Mesothelial cell of epicardium (in vitro differentiated cells): Measurements from ENCODE around the gene CUL2. TPM values are rescaled to one million over a fixed set of nuclear protein-coding genes. Genes with fewer than 3 reads are reported as not detected.

Source experiments
- DNase-seq, 2 experiments: peaks; one replicate each; pipeline ENCODE4 v3.0.0; 2021; ENCODE audit warnings: low spot score in 2 of 2; ENCODE audit not compliant: unreplicated experiment in 2 of 2
- H3K27ac Mint-ChIP-seq: 2 replicates; pipeline ENCODE4 v1.8.0; 2021; ENCODE audit warnings: mixed read lengths
- H3K27me3 Mint-ChIP-seq: 2 replicates; pipeline ENCODE4 v1.8.0; 2021; ENCODE audit warnings: low read depth, mixed read lengths
- H3K36me3 Mint-ChIP-seq: 2 replicates; pipeline ENCODE4 v1.8.0; 2021; ENCODE audit warnings: mixed read lengths
- H3K4me1 Mint-ChIP-seq: 2 replicates; pipeline ENCODE4 v1.8.0; 2021; ENCODE audit warnings: mixed read lengths
- H3K4me3 Mint-ChIP-seq: 2 replicates; pipeline ENCODE4 v1.8.0; 2021; ENCODE audit warnings: mild to moderate bottlenecking, moderate library complexity, mixed read lengths
- H3K9me3 Mint-ChIP-seq: 2 replicates; pipeline ENCODE4 v1.8.0; 2021; ENCODE audit warnings: mixed read lengths
- total RNA-seq: library from RNA; stranded (reverse); gene quantifications from 3 replicates; pipeline ENCODE4 v1.2.1, GENCODE V29; 2021
- TF ChIP-seq, protein P1 (sequence below): fragments of 200-600 bp; sonication (generic); IDR thresholded peaks from one replicate; pipeline ENCODE4 v1.5.0; 2021; ENCODE audit warnings: antibody characterized with exemption; ENCODE audit not compliant: unreplicated experiment

Gene CUL2
- total RNA-seq, 1 donor from 2014 or later: 33.7 TPM

DNA sequence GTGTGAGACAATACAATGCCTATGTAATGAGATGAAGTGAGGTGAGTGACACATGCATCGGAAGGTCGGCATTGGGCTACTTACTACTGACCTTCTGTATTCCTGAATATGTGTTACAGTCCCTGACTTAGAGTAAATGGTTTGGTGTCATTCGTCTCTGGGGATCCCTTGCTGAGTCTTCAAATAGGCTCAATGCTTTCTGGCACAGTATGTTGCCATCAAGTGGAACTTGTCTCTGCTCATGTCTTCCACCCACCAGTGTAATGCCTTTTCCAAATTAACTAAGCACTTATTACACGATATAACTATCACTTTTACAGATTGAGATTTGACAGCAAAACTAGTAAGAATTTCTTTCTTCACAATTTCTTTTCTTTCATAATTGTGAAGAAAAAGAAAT, 10.9 kb downstream of the CUL2 start:
- TF ChIP-seq, protein P1, sequence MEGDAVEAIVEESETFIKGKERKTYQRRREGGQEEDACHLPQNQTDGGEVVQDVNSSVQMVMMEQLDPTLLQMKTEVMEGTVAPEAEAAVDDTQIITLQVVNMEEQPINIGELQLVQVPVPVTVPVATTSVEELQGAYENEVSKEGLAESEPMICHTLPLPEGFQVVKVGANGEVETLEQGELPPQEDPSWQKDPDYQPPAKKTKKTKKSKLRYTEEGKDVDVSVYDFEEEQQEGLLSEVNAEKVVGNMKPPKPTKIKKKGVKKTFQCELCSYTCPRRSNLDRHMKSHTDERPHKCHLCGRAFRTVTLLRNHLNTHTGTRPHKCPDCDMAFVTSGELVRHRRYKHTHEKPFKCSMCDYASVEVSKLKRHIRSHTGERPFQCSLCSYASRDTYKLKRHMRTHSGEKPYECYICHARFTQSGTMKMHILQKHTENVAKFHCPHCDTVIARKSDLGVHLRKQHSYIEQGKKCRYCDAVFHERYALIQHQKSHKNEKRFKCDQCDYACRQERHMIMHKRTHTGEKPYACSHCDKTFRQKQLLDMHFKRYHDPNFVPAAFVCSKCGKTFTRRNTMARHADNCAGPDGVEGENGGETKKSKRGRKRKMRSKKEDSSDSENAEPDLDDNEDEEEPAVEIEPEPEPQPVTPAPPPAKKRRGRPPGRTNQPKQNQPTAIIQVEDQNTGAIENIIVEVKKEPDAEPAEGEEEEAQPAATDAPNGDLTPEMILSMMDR: no peak
- no peaks in the 10 kb centered on the region for H3K4me1 Mint-ChIP-seq
- H3K27ac Mint-ChIP-seq: no peak overlapping the region
- no peak for DNase-seq
- no peaks in the 10 kb centered on the region for H3K27me3 Mint-ChIP-seq
- H3K36me3 Mint-ChIP-seq: peaks cover 28% of the 10 kb centered on the region
- no peak overlapping the region for H3K4me3 Mint-ChIP-seq
- H3K9me3 Mint-ChIP-seq: peaks cover 19% of the 10 kb centered on the region

DNA sequence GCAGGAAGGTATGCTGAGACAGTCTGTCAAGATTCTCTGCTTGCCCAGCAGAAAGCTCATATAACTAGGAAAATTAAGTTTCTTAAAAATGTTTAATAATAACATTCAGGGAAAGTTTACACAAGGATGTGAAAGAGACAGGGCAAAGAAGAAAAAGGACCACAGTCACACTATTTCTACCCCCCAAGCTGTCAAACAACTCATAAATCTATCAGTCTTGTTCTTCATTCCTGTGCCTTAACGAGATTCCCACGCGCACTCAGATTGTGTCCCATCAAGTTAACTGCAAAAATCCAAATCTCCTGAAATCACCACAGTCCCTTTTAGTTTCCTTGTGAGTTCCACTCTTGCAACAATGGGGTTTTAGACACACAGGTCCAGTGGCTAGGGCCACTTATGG, 14.9 kb downstream of the CUL2 start:
- no peaks in the 10 kb centered on the region for H3K27me3 Mint-ChIP-seq
- DNase-seq: no peak
- no peak overlapping the region for H3K27ac Mint-ChIP-seq
- TF ChIP-seq, protein P1: no peak
- H3K4me1 Mint-ChIP-seq: no peaks in the 10 kb centered on the region
- no peak overlapping the region for H3K4me3 Mint-ChIP-seq
- peaks cover 3% of the 10 kb centered on the region for H3K36me3 Mint-ChIP-seq
- H3K9me3 Mint-ChIP-seq: no peaks in the 10 kb centered on the region

DNA sequence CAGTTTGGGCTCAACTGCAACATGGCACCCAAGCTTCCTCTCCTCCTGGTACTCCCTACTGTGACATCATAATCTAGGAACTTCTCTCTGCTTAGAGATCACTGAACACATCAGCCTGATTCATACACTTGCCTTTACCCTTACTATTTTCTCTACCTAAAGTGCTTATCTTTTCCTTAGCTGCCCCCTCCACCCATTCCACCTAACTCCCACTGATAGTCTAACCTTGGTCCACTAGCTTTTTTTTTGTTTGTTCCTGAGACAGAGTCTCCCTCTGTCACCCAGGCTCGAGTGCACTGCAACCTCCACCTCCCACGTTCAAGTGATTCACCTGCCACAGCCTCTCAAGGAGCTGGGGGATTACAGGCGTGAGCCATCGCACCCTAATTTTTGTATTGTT, 15.9 kb downstream of the CUL2 start:
- no peaks in the 10 kb centered on the region for H3K9me3 Mint-ChIP-seq
- H3K4me3 Mint-ChIP-seq: no peak overlapping the region
- no peaks in the 10 kb centered on the region for H3K4me1 Mint-ChIP-seq
- DNase-seq: no peak
- H3K27me3 Mint-ChIP-seq: no peaks in the 10 kb centered on the region
- TF ChIP-seq, protein P1: no peak
- peaks cover 3% of the 10 kb centered on the region for H3K36me3 Mint-ChIP-seq
- H3K27ac Mint-ChIP-seq: no peak overlapping the region

DNA sequence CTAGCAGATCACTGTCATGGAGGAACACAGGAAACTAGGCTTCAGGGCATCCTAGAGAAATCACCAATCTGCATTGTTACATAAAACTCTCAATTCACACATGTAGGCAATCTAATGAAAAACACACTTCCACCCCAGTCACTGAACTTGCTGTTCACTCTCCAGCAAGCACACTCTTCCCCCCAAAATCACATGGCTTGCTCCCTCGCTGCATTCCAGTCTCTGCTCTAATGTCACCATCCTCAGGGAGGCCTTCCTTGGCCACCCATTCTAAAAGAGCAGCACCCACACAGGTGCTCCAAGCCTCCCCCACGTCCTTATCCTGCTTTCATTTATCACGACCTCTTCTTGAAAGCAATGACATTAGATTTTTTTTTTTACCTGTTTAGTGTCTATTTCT, 19.6 kb downstream of the CUL2 start:
- TF ChIP-seq, protein P1: no peak
- no peaks in the 10 kb centered on the region for H3K9me3 Mint-ChIP-seq
- no peak for DNase-seq
- H3K36me3 Mint-ChIP-seq: peaks cover 11% of the 10 kb centered on the region
- H3K27me3 Mint-ChIP-seq: no peaks in the 10 kb centered on the region
- H3K4me1 Mint-ChIP-seq: no peaks in the 10 kb centered on the region
- H3K27ac Mint-ChIP-seq: no peak overlapping the region
- H3K4me3 Mint-ChIP-seq: no peak overlapping the region

DNA sequence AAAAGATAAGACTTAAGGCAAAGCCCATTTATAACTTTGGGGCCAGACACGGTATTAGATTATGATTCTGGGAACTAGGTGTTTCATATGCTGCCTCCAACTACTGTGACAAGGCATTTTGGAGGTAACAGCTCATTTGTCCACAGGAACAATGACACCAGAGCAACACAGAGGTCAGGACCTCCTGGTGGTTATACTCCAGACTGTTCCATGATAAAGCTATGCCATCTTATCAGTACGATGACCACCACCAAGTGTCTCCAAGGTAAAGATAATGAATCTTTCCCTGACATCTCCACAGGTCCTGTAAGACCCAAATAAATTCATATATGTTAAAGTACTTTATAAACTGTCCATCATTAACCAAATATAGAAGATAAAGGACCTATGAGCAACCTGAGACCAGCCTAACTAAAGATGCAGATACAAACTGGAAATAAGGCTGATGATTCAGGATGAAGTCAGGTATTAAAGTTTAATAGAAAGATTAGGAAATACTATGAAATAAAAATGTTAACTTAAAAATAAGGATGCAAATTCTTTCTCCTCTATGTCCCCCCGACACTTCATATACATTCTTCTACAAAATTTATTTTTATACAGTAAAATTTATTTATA, 26.2 kb downstream of the CUL2 start:
- Mint-ChIP-seq H3K36me3 (peaks cover 27% of the 10 kb centered on the region), H3K4me3 (no peak overlapping the region), H3K9me3 (no peaks in the 10 kb centered on the region), H3K27me3 (no peaks in the 10 kb centered on the region), H3K4me1 (no peaks in the 10 kb centered on the region), H3K27ac (no peak overlapping the region)
- DNase-seq: no peak
- TF ChIP-seq, protein P1: no peak

DNA sequence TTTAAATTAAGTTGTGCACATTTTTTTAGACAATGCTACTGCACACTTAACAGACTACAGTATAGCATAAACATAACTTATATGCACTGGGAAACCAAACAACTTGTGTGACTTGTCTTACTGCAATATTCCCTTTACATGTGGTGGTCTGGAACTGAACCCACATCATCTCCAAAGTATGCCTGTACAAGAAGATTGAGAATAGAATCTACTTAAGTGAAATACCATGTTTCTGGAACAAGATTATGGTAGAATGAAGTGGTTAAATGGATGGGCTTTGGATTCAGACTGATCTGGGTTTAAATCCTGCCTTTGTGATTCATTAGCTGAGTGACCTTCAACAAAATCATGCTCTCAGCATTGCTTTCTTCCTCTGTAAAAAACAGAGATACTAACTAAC, 30.7 kb downstream of the CUL2 start:
- Mint-ChIP-seq H3K4me1 (no peaks in the 10 kb centered on the region), H3K36me3 (peaks cover 26% of the 10 kb centered on the region), H3K9me3 (no peaks in the 10 kb centered on the region), H3K27me3 (no peaks in the 10 kb centered on the region), H3K4me3 (no peak overlapping the region), H3K27ac (no peak overlapping the region)
- no peak for DNase-seq
- TF ChIP-seq, protein P1: no peak
